NCI-H2227 treated with DMSO at 0.1 percent for 48 hours (cell line): Measurements from ENCODE around the gene GTF2A1L.
"Not testable (repeated sequence)": the region's sequence is repeated elsewhere in the genome, so short reads cannot be mapped to it uniquely, and the experiment has no call there.

ENCODE experiments used
- DNase-seq: peaks from one replicate; lab custom pipeline; 2025; lab: John Stamatoyannopoulos, UW

The GTF2A1L gene

DNA sequence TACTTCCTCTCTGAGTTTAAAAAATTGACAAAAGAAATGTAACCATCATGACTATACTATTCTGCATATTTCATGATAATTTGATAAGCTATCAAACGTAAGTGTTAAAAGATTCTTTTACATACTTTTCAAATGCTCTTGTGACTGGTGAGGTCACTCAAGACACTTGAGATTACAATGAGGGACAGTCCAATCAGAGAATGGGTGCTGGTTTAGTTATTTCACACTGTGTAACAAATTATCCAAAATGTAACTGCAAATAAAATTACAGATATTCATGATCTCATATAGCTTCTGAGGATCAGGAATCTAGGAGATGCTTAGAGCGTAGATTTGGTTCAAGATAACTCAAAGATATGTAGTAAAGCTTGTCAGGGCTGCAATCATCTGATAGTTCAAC, 4.4 kb upstream of the GTF2A1L start:
- DNase-seq: no peak

DNA sequence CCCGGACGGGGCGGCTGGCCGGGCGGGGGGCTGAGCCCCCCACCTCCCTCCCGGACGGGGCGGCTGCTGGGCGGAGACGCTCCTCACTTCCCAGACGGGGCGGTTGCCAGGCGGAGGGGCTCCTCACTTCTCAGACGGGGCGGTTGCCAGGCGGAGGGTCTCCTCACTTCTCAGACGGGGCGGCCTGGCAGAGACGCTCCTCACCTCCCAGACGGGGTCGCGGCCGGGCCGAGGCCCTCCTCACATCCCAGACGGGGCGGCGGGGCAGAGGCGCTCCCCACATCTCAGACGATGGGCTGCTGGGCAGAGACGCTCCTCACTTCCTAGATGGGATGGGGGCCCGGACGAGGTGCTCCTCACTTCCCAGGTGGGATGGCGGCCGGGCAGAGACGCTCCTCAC, 3.1 kb upstream of the GTF2A1L start:
- DNase-seq: not testable (repeated sequence)

DNA sequence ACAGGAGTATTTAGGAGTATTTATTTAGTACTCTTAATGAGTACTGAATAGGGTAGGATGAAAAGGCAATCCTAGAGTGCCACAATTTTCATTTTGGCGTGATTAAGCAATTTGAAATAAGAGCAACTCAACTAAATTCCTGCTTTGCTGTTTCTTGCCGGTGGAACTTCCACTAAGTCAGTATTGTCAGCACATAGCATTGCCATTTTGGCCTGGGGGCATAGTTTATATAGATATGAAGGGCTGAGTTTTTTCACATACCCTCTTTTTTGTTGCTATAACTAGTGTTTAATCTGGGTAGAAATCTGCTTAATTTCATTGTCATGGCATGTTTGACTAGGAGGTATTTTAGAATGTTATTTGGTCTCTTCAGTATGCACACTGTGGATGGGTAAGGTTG, 1.9 kb downstream of the GTF2A1L start:
- DNase-seq: no peak

DNA sequence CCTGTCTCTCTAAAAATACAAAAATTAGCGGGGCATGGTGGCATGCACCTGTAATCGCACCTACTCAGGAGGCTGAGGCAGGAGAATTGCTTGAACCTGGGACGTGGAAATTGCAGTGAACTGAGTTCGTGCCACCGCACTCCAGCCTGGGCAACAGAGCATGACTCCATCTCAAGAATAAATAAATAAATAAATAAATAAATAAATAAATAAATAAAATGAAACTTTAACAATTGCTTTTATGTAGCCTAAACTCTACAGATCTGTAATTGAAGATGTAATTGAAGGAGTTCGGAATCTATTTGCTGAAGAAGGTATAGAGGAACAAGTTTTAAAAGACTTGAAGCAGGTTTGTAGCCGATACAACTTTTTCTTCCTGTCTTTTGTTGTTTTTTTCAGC, 2.9 kb downstream of the GTF2A1L start:
- no peak for DNase-seq

DNA sequence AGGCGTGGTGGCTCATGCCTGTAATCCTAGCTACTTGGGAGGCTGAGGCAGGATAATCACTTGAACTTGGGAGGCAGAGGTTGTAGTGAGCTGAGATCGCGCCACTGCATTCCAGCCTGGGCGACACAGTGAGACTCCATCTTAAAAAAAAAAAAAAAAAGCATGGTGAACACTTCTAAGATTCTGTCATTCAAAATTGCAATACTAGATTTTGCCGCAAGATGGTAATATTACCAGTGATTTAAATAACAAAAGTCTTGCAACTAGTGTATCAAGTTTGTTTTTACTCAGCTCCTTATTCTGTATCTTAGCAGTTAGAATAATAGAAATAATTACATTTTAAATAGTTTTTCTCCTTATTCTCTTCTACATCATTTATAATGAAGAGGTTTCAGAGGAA, 5.0 kb downstream of the GTF2A1L start:
- peak; percentile 68 for DNase-seq

DNA sequence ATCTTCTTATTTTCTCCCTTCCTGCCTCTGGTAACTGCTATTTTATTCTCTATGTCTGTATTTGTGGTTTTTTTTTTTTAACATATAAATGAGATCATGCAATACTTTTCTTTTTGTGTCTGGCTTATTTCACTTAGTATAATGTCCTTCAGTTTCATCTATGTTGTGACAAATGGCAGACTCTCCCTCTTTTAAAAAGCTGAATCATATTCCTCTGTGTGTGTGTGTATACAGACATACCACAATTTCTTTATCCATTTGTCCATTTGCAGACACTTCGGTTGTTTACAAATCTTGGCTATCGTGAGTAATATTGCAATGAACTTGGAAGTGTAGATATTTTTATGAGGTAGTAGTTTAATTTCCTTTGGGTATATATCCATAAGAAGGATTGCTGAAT, 7.0 kb downstream of the GTF2A1L start:
- no peak for DNase-seq

DNA sequence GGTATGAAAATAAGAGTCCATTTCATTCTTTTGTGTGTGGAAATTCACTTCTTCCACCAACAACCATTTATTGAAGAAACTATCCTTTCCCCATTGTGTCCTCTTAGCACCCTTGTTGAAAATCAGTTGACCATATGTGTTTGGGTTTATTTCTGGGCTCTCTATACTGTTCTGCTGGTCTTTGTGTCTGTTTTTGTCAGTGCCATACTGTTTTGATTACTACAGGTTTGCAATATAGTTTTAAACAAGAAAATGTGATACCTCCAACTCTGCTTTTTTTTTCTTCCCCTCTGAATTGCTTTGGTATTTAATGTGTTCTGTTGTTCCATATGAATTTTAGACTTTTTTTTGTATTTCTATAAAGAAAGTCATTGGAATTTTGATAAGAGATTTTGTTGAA, 8.4 kb downstream of the GTF2A1L start:
- DNase-seq: no peak

DNA sequence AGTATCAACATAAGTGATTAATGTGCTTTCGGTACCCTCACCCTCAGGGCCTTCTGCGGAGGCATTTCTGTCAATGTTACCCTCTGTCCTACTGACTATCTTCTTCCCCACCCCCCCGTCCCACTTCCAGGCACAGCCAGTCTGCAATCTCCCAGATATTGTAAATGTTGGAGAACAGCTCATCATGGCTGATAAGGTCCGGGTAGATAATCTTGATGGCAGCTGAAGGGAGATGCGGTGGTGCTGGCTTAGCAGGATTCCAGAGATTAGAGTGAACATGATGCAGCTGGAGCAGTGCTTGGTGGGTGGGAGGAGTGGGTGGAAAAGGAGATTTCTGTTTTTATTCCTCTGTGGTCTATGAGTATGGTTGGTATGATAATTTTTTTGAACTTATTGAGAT, 15.5 kb downstream of the GTF2A1L start:
- DNase-seq: no peak

DNA sequence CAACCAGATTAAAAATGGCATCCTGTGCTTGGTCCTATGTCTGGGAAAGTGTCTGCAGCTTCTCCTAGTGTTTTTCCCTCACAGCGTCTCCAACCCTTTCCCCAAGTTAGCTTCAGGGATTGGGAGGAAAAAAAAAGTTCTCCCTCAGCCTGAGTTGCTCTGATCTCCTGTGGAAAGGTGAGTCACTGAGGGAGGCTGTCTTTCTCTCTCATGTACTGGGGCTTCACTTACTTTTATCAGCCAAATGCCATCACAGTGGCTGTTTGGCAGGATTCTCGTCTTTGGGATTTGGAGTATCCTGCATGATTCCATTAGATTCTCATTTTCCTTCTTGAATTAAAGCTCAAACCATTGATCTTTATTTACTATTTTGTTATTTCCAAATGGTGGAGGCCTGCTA, 18.1 kb downstream of the GTF2A1L start:
- no peak for DNase-seq

DNA sequence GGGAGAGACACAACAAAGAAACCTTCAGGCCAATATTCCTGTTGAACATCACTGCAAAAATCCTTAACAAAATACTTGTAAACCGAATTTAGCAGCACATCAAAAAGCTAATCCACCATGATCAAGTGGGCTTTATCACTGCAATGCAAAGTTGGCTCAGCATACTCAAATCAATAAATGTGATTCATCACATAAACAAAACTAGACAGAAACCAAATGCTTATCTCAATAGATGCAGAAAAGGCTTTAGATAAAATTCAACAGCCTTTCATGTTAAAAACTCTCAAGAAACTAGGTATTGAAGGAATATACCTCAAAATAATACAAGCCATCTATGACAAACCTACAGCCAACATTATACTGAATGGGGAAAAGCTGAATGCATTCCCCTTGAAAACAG, 20.6 kb downstream of the GTF2A1L start:
- no peak for DNase-seq

DNA sequence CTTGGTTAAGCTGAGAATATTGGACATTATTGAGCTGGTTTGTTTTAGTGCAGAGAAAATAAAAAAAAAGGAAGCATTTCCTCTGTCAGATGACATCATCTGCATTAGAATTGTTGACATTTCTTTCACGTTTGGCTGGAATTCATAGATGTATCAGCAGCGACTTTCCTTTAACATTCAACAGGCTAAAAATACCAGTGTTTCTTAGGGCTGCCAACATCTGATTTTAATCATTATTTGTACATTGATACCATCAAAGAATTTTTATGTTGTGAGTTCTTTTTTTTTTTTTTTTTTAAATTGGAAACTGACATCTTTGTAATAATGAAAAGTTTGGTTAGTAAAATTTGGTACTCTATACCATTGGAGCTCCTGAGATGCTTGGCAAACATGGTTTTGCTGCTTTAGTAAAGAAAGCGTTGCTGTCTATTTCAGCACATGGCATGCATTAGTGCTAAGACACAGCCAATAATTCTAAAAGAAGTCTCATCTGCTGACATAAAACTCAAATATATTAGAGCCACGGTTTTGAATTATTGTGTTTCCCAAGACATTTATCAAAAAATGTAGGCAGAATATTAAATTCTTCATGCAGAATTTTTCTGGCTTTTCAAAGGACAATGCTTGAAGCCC, 33.6 kb downstream of the GTF2A1L start:
- DNase-seq: no peak

DNA sequence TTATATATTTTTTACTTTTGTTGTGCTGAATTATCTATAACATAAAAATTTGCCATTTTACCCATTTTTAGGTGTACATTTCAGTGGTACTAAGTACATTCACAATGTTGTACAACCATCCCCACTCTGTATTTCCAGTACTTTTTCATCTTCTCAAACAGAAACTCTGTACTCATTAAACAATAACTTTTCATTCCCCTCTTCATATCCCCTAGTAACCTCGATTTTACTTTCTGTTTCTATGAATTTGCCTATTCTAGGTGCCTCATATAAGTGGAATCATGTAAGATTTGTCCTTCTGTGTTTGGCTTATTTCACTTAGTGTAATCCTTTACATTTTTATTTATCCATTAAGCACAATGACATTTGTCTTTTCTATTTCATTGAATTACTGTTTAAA, 51.3 kb downstream of the GTF2A1L start:
- no peak for DNase-seq

DNA sequence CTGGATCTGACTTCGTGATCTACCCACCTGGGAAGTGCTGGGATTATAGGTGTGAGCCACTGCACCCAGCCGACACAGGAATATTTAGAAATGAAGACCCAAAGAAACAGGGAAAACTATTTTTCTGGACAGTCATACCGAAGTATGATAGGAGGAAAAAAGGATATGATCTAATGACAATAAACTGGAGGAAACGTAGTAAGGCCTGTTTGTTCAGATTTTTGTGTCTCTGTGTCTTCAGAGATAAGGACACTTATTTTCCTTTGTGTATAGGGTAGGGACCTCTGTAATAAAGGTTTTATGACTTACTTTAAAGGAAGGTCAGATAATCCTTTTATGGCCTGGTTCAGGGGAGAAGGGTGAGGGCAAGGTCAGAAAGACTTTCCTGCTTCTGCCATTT, 55.9 kb downstream of the GTF2A1L start:
- no peak for DNase-seq

DNA sequence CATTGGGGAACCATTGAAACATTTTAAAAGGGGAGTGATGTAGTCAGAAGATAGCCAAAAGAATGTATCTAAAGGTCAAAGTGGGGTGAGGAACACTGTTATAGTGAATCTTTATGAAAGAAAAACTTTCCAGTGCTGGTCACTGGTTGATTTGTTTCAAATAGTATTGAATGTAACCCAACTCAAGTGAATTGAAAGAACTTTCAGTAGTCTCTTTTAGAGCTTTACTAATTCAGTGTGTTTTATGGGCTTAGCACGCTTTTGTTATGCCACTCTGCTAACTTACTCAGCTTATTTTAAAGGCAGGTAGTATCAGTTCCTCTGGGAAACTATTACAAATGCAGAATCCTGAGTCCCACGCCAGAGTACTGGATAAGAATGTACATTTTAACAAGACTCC, 57.3 kb downstream of the GTF2A1L start:
- DNase-seq: no peak

DNA sequence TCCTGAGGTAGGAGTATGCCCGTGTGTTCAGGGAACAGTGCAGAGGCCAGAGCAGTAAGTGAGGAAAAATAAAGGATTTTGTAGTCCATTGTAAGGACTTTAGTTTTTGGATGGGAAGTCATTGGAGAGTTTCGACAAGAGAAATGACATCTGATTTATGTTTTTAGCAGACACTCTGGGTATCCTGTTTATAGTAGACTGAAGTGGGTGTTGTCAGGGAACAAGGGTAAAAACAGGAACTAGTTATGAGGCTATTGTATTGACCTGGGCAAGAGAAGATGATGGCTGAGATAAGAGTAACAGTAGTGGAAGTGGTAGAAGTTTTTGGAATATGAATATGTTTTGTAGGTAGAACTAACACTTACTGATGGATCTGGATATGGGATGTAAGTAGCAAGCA, 59.8 kb downstream of the GTF2A1L start:
- no peak for DNase-seq

DNA sequence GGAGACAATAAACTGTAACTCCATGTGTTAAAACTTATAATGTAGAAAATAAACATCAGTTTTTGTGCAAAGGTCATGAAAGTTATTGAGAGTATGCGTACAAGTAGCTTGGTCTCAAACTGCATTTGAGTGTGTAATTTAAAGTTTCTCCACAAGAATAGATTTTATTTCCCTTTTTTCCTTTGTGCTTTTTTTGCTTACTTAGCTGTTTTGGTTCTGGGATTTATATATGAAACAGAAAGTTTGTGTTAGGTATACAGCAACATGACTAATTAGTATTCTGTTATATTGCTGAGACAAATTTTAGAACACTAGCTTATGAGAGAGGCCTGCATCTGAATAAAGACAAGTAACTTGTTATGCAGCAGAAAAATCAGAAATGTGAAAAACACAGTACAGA, 67.5 kb downstream of the GTF2A1L start:
- DNase-seq: no peak

DNA sequence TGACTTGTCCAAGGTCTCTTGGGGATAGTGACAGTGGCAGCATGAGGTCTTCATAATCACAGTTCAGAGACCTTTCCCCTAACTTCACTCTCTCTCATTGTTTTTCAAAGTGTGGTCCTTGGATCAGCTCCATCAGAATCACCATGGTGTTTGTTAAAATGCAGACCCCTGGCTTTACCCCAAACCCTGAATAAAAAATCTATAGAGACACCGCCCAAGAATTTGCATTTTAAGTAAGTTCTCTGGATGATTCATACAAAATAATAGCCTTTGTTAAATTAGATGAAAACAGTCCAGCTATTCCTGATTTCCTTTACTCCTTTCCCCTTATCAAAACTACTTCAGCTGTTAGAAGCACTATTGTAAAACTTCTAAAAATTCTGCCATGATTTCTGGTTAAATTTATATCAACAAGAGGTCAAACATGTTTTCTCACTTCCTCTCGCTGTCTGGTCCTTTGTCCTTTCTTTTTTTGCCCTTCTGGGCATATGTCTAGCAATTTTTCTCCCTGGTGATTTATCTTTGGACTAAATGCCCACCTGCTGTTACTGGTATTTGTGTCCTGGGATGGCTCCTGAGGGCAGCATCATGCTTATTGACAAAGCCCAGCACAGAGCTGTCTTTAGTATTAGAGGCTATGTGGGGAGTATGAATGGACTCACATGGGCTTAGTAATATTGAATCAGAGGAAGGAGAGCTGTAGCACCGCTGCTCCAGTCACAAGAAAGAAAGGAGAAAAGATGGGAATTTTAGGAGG, 74.5 kb downstream of the GTF2A1L start:
- DNase-seq: no peak

DNA sequence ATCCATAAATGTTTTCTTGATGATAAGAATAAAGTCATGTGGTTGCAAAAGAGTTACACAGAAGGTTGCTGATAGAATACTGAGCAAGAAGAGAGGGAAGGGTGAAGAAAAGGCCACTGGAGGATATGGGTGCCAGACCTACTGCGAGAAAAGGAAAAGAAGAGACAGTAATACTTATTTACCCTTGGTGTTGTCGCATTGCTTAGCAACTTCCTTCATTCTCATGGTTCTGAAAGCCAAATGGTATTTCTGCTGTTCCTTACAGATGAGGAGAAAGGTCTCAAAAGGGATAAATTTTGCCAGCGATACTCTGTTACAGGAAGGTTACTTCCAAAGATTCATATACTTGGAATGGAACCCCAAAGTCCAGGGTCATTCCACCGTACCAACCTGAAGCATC, 75.4 kb downstream of the GTF2A1L start:
- no peak for DNase-seq

DNA sequence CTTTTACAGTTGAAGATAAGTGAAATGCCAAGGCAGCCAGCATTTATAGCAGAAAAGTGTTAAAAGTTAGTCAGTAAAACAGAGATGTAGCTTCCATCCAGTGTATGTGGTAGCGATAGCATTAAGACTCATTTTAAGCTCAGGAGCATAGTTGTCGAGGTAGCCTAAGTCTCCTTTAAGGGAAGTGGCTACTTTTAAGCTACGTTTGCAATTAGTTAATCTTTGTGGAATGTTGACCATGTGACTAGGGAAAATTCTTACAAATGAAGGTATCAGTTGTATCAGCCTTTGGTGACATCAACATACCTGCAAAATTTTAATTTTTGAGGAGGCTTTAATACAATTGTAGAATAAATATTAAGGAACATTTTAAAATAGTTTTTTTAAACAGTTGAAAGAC, 76.0 kb downstream of the GTF2A1L start:
- no peak for DNase-seq

DNA sequence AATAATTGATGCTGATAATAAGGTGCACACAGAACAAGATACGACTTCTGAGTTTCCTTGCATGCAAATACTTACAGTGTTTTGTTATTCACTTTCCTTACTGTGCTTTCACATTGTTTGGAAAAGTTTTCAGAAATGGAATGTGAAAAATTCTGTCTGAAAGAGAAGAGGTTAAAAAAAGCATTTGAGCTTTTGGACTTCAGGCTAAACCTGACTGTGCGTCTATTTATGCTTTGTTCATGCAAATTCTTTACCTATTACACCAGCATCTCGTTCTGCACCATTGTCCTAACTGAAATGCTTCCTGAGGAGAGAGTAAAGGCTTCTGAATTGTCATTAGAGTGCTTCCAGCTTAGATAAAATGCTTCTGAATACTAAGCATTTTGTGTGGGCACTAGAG, 76.5 kb downstream of the GTF2A1L start:
- DNase-seq: no peak

DNA sequence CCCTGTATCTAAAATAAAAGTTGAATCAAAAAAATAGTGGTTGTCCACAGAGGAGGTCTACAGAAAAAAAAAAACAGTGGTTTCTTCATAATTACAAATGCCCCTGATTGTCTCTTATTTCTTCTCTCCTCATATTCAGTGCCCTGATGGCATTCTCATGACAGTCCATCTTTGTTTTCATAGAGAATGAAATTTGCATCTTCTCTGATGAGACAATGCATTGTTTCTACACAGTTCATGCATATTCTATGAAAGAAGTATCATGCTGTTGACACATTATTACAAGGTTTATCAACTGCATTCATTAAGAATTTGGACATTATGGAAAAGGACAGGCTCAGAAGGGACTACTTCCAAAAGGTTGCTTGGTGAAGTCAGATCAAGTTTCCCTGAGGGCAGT, 78.3 kb downstream of the GTF2A1L start:
- DNase-seq: no peak

DNA sequence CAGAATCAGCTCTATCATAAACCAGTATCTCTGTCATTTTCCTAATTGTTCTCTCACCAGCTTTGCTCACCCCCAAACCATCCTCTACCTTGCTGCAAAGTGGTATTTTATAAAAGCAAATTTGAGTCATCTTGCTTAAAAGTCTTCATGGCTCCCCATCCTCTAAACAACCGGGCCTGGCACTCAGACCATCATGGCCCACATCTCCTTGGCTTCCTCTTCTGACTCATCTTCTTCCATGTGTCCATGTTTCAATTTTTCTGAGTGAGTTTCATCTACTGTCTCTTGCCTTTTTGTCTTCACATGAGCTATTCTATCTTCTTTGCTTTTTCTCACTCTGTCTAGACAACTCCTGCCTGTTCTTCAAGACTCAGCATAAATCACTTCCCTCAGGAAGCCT, 79.2 kb downstream of the GTF2A1L start:
- DNase-seq: no peak

DNA sequence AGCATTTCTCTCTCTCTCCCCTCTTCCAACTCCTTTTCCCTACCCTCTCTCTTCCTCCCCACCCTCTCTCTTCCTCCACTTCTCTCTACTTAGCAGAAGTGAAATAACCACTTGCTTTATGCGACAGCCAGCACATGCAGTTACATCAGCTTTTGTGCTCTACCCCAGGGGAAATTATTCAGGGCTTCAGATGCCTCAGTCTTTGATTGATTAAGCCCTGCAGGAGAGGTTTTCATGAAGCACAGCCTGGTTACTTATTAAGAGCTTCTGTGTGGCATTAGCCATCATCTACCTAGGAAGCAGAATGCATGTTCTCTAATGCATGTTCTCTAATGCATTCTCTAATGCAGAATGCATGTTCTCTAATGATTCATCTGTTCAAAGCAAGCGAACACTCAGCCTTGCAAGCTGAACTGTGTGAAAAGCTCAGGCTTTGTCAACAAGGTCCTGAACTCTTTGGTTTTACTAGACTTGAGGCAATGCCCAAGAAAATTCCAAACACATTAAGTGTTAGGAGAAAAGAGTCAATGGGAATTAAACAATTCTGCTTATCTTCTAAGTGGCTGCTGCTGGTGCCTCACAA, 81.8 kb downstream of the GTF2A1L start:
- no peak for DNase-seq

DNA sequence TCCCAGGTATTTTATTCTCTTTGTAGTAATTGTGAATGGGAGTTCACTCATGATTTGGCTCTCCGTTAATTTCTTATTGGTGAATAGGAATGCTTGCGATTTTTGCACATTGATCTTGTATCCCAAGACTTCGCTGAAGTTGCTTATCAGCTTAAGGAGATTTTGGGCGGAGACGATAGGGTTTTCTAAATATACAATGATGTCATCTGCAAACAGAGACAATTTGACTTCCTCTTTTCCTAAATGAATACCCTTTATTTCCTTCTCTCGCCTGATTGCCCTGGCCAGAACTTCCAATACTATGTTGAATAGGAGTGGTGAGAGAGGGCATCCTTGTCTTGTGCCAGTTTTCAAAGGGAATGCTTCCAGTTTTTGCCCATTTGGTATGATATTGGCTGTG, 86.0 kb downstream of the GTF2A1L start:
- not testable (repeated sequence) for DNase-seq
